Osteoblast (primary cell): ENCODE data around the gene APOA4. TPM values are rescaled to one million over a fixed set of nuclear protein-coding genes. Genes with fewer than 3 reads are reported as not detected.

Experiments used
- DNase-seq: peaks from one replicate; pipeline ENCODE4 v3.0.0; 2011; ENCODE audit warnings: low spot score, mixed read lengths; ENCODE audit not compliant: insufficient read length; ENCODE audit errors: missing footprints
- H2AFZ ChIP-seq: 2 replicates; pipeline ENCODE4 v1.6.0; 2011; ENCODE audit warnings: mild to moderate bottlenecking, low read length
- H3K27ac ChIP-seq: 2 replicates; pipeline ENCODE4 v1.5.1; 2011; ENCODE audit warnings: mild to moderate bottlenecking, low read depth, low read length, moderate library complexity
- H3K27me3 ChIP-seq: 2 replicates; pipeline ENCODE4 v1.6.0; 2012; ENCODE audit warnings: mild to moderate bottlenecking, control low read depth, inconsistent platforms, low read length, moderate library complexity; ENCODE audit not compliant: insufficient read depth
- H3K36me3 ChIP-seq: 2 replicates; pipeline ENCODE4 v1.5.1; 2011; ENCODE audit warnings: mild to moderate bottlenecking, low read length, control low read depth, moderate library complexity; ENCODE audit not compliant: insufficient read depth
- H3K4me1 ChIP-seq: 2 replicates; pipeline ENCODE4 v1.5.1; 2011; ENCODE audit warnings: mild to moderate bottlenecking, low read length, control low read depth, moderate library complexity; ENCODE audit not compliant: insufficient read depth
- H3K4me2 ChIP-seq: 2 replicates; pipeline ENCODE4 v1.6.0; 2011; ENCODE audit warnings: mild to moderate bottlenecking, low read length; ENCODE audit not compliant: insufficient read depth
- H3K4me3 ChIP-seq: fragments of 200-600 bp; sonication (generic); 3 replicates; pipeline ENCODE4 v1.5.1; 2012; ENCODE audit warnings: mild to moderate bottlenecking, low read length, inconsistent platforms; ENCODE audit not compliant: insufficient read depth
- H3K79me2 ChIP-seq: 2 replicates; pipeline ENCODE4 v1.6.0; 2012; ENCODE audit warnings: mild to moderate bottlenecking, low read length, control low read depth, inconsistent platforms; ENCODE audit not compliant: insufficient read depth
- H3K9me3 ChIP-seq: 2 replicates; pipeline ENCODE4 v1.5.1; 2011; ENCODE audit warnings: low read depth, low read length, control low read depth
- H4K20me1 ChIP-seq: 2 replicates; pipeline ENCODE4 v1.6.0; 2012; ENCODE audit warnings: mild to moderate bottlenecking, low read length, control low read depth; ENCODE audit not compliant: insufficient read depth
- total RNA-seq: library from RNA; depleted of rRNA; stranded (reverse); fragments of >200 nt; gene quantifications from 2 replicates; pipeline ENCODE4 v1.2.3, GENCODE V29; 2012
- TF ChIP-seq, protein P1 (sequence below): IDR thresholded peaks from 2 replicates; pipeline ENCODE4 v1.5.1; 2011; ENCODE audit warnings: mild to moderate bottlenecking, low read depth, low read length, moderate library complexity; ENCODE audit errors: extremely low read depth

APOA4 gene
- total RNA-seq, 1 donor: not detected

DNA sequence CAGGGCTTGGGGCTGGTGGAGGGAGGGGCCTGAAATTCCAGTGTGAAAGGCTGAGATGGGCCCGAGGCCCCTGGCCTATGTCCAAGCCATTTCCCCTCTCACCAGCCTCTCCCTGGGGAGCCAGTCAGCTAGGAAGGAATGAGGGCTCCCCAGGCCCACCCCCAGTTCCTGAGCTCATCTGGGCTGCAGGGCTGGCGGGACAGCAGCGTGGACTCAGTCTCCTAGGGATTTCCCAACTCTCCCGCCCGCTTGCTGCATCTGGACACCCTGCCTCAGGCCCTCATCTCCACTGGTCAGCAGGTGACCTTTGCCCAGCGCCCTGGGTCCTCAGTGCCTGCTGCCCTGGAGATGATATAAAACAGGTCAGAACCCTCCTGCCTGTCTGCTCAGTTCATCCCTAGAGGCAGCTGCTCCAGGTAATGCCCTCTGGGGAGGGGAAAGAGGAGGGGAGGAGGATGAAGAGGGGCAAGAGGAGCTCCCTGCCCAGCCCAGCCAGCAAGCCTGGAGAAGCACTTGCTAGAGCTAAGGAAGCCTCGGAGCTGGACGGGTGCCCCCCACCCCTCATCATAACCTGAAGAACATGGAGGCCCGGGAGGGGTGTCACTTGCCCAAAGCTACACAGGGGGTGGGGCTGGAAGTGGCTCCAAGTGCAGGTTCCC is 6.5 kb upstream of the APOA4 start, which contains the start of gene APOC3:
TSS of gene APOC3 (plus strand) at position 383 of the 659 bp plus-strand sequence. CDS start 676 bp downstream, outside the sequence.
- Histone ChIP-seq H3K4me2 (no peak within 1 kb of the TSS), H3K4me3 (no peak within 1 kb of the TSS), H3K9me3 (no peaks in the 10 kb centered on the region), H3K27ac (no peak within 1 kb of the TSS), H3K36me3 (no peaks in the 10 kb centered on the region), H4K20me1 (no peaks in the 10 kb centered on the region), H3K79me2 (no peaks in the 10 kb centered on the region), H2AFZ (peak within 1 kb of the TSS; percentile 41), H3K27me3 (no peaks in the 10 kb centered on the region), H3K4me1 (peaks cover 9% of the 10 kb centered on the region)
- TF ChIP-seq, protein P1, sequence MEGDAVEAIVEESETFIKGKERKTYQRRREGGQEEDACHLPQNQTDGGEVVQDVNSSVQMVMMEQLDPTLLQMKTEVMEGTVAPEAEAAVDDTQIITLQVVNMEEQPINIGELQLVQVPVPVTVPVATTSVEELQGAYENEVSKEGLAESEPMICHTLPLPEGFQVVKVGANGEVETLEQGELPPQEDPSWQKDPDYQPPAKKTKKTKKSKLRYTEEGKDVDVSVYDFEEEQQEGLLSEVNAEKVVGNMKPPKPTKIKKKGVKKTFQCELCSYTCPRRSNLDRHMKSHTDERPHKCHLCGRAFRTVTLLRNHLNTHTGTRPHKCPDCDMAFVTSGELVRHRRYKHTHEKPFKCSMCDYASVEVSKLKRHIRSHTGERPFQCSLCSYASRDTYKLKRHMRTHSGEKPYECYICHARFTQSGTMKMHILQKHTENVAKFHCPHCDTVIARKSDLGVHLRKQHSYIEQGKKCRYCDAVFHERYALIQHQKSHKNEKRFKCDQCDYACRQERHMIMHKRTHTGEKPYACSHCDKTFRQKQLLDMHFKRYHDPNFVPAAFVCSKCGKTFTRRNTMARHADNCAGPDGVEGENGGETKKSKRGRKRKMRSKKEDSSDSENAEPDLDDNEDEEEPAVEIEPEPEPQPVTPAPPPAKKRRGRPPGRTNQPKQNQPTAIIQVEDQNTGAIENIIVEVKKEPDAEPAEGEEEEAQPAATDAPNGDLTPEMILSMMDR: no peak
- DNase-seq: peak; percentile 94

- DNase-seq: no peak
- Histone ChIP-seq H4K20me1 (no peaks in the 10 kb centered on the region), H3K9me3 (no peaks in the 10 kb centered on the region), H2AFZ (peak overlapping the region; percentile 41), H3K27me3 (no peaks in the 10 kb centered on the region), H3K4me3 (no peak overlapping the region), H3K4me1 (peaks cover 9% of the 10 kb centered on the region), H3K79me2 (no peaks in the 10 kb centered on the region), H3K27ac (no peak overlapping the region), H3K36me3 (no peaks in the 10 kb centered on the region), H3K4me2 (no peak overlapping the region)
- TF ChIP-seq, protein P1: no peak
These were observed 5.8 kb upstream of the APOA4 start for GRCh38 chr11:116828632-116829524.

DNA sequence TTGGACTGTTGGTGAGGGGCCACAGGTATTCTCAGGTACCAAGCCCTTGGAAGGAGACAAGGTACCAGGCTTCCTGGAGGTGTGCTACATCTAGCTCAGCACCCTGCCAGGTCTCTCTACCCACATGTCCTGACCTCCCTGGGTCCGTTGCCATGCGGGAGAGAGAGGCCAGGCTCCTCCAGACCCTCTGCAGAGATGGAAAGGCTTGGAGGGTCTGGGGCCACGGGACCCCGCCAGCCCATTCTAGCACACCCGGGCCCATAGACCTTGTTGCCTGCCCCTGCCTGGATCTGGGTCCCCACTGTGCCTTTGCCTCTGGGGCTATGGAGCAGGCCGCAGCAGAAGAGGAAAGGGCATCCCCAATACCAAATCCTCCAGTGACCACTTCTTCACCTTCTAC is 4.4 kb upstream of the APOA4 start:
- no peak for DNase-seq
- H2AFZ ChIP-seq: no peak overlapping the region
- peaks cover 9% of the 10 kb centered on the region for H3K4me1 ChIP-seq
- no peaks in the 10 kb centered on the region for H3K9me3 ChIP-seq
- no peak overlapping the region for H3K4me2 ChIP-seq
- TF ChIP-seq, protein P1: no peak
- no peaks in the 10 kb centered on the region for H3K79me2 ChIP-seq
- no peak overlapping the region for H3K27ac ChIP-seq
- H3K27me3 ChIP-seq: no peaks in the 10 kb centered on the region
- H3K4me3 ChIP-seq: no peak overlapping the region
- no peaks in the 10 kb centered on the region for H3K36me3 ChIP-seq
- no peaks in the 10 kb centered on the region for H4K20me1 ChIP-seq
